Gastrocnemius medialis (tissue), 4 donors: Measurements from ENCODE around the gene ABCC10.

ENCODE experiments used
- POLR2A ChIP-seq, 2 donors: fragments of 450-650 bp; IDR thresholded peaks; one replicate each; pipeline ENCODE4 v1.6.1; 2017; ENCODE audit warnings: antibody characterized with exemption in 2 of 2, mild to moderate bottlenecking in 2 of 2, moderate library complexity in 2 of 2
- TF ChIP-seq, protein P1 (sequence below), 5 experiments: fragments of 450-650 bp in 3 of 5; fragments of 200-600 bp in 2 of 5; sonication (generic) in 2 of 5; IDR thresholded peaks in 4 of 5; conservative IDR thresholded peaks in 1 of 5; 1 replicate in 4 of 5; 2 replicates in 1 of 5; pipeline ENCODE4 v1.5.1; 2016 to 2019; ENCODE audit warnings: antibody characterized with exemption in 5 of 5, mild to moderate bottlenecking in 3 of 5, moderate library complexity in 3 of 5

- TF ChIP-seq, protein P1, sequence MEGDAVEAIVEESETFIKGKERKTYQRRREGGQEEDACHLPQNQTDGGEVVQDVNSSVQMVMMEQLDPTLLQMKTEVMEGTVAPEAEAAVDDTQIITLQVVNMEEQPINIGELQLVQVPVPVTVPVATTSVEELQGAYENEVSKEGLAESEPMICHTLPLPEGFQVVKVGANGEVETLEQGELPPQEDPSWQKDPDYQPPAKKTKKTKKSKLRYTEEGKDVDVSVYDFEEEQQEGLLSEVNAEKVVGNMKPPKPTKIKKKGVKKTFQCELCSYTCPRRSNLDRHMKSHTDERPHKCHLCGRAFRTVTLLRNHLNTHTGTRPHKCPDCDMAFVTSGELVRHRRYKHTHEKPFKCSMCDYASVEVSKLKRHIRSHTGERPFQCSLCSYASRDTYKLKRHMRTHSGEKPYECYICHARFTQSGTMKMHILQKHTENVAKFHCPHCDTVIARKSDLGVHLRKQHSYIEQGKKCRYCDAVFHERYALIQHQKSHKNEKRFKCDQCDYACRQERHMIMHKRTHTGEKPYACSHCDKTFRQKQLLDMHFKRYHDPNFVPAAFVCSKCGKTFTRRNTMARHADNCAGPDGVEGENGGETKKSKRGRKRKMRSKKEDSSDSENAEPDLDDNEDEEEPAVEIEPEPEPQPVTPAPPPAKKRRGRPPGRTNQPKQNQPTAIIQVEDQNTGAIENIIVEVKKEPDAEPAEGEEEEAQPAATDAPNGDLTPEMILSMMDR (IDR thresholded peaks at IDR 0.05 in 4 of 5, conservative IDR thresholded peaks at IDR 0.05 in 1 of 5): no peak
- no peak for TF ChIP-seq POLR2A (IDR thresholded peaks at IDR 0.05)
These were observed 20.3 kb downstream of the ABCC10 start for GRCh38 chr6:43447604-43448003.
